Parathyroid adenoma (tissue), 2 donors: ENCODE measurements around the gene SLC34A1.
"Not testable (repeated sequence)": the region's sequence is repeated elsewhere in the genome, so short reads cannot be mapped to it uniquely, and the experiment has no call there.

Source experiments
- H2AFZ ChIP-seq: fragments of 300-600 bp; sonication (generic); one replicate; pipeline ENCODE4 v1.7.0; 2017; ENCODE audit warnings: antibody characterized with exemption, mild to moderate bottlenecking
- H3K27ac ChIP-seq: fragments of 300-600 bp; sonication (generic); one replicate; pipeline ENCODE4 v1.7.0; 2017
- H3K27me3 ChIP-seq: fragments of 300-600 bp; sonication (generic); one replicate; pipeline ENCODE4 v1.7.0; 2017; ENCODE audit warnings: low read length; ENCODE audit not compliant: control insufficient read depth, insufficient read depth
- H3K36me3 ChIP-seq: fragments of 300-600 bp; sonication (generic); one replicate; pipeline ENCODE4 v1.7.0; 2017; ENCODE audit warnings: low read length; ENCODE audit not compliant: control insufficient read depth, insufficient read depth
- H3K4me1 ChIP-seq: fragments of 300-600 bp; sonication (generic); one replicate; pipeline ENCODE4 v1.7.0; 2017; ENCODE audit warnings: control low read depth
- H3K4me2 ChIP-seq: fragments of 300-600 bp; sonication (generic); one replicate; pipeline ENCODE4 v1.7.0; 2017; ENCODE audit warnings: low read length
- H3K4me3 ChIP-seq: fragments of 300-600 bp; sonication (generic); one replicate; pipeline ENCODE4 v1.7.0; 2017; ENCODE audit warnings: low read depth, low read length
- H3K79me2 ChIP-seq: fragments of 300-600 bp; sonication (generic); one replicate; pipeline ENCODE4 v1.7.0; 2017; ENCODE audit warnings: control low read depth
- H3K9ac ChIP-seq: fragments of 300-600 bp; sonication (generic); one replicate; pipeline ENCODE4 v1.7.0; 2017; ENCODE audit warnings: mild to moderate bottlenecking
- H3K9me3 ChIP-seq: fragments of 300-600 bp; sonication (generic); one replicate; pipeline ENCODE4 v1.7.0; 2017; ENCODE audit warnings: low read length; ENCODE audit not compliant: control insufficient read depth
- TF ChIP-seq, protein P1 (sequence below): fragments of 300-600 bp; sonication (generic); IDR thresholded peaks from one replicate; pipeline ENCODE4 v1.7.0; 2017; ENCODE audit warnings: antibody characterized with exemption, mild to moderate bottlenecking
- donor health status: primary hyperparathyroidism.

Gene SLC34A1

DNA sequence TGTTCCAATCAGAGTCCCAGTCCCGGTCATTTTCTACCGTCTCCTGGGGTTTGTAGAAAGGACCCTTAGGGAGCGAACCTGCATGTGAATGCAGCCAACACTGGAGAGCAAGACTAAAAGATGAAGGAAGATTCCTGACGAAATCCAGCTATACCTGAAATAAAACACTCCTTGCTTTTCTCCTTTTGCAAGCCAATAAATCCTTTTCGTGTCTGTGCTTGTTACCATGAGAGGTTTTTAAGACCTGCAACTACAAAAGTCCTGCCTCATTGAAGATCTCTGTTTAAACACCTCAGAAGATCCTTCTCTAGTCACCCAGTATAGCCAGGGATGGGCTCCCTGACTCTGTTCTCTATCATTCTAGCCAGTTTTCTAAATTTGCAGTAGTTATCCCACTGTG is 10.0 kb upstream of the SLC34A1 start:
- Histone ChIP-seq H3K27ac (no peak overlapping the region), H3K79me2 (no peaks in the 10 kb centered on the region), H3K9ac (no peak overlapping the region), H3K36me3 (no peaks in the 10 kb centered on the region), H3K4me2 (no peak overlapping the region), H3K4me1 (no peaks in the 10 kb centered on the region), H2AFZ (no peak overlapping the region), H3K27me3 (no peaks in the 10 kb centered on the region), H3K9me3 (no peaks in the 10 kb centered on the region), H3K4me3 (no peak overlapping the region)
- TF ChIP-seq, protein P1, sequence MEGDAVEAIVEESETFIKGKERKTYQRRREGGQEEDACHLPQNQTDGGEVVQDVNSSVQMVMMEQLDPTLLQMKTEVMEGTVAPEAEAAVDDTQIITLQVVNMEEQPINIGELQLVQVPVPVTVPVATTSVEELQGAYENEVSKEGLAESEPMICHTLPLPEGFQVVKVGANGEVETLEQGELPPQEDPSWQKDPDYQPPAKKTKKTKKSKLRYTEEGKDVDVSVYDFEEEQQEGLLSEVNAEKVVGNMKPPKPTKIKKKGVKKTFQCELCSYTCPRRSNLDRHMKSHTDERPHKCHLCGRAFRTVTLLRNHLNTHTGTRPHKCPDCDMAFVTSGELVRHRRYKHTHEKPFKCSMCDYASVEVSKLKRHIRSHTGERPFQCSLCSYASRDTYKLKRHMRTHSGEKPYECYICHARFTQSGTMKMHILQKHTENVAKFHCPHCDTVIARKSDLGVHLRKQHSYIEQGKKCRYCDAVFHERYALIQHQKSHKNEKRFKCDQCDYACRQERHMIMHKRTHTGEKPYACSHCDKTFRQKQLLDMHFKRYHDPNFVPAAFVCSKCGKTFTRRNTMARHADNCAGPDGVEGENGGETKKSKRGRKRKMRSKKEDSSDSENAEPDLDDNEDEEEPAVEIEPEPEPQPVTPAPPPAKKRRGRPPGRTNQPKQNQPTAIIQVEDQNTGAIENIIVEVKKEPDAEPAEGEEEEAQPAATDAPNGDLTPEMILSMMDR: no peak

DNA sequence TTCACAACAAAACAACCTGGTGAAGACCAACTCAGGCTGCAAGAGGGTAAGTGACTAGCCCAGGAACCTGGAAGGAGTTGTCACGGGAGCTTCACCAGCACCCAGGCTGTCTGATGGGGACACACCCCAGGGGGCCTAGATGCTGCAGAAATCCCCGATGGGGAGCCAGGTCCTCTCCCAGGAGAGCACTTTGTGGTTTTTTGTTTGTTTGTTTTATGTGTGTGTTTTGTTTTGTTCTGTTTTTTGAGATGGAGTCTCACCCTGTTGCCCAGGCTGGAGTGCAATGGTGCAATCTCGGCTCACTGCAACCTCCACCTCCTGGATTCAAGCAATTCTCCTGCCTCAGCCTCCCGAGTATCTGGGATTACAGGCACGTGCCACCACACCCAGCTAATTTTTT is 8.7 kb upstream of the SLC34A1 start:
- H2AFZ ChIP-seq, H3K27ac ChIP-seq, H3K4me1 ChIP-seq, H3K27me3 ChIP-seq, H3K79me2 ChIP-seq, H3K9ac ChIP-seq, H3K4me2 ChIP-seq, H3K36me3 ChIP-seq, H3K4me3 ChIP-seq, H3K9me3 ChIP-seq: not testable (repeated sequence)

DNA sequence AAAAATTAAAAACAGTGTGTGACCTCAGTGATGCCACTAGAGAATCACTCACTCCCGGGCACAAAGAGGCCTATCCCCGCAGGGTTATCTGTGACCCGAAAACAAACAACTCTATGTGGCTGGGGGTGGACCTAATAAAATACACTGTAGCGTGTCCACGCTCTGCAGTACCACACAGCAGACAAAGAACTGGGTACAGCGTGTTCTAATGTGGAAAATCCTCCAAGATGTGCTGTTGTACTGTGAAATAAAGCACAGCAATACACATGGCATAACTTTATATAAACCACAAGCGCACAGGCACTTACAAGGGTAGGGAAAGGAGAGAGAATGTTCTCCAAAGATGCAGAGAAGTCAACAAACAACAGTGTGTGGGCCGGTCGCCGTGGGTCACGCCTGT is 8.1 kb upstream of the SLC34A1 start:
- no peak overlapping the region for H3K27ac ChIP-seq
- no peaks in the 10 kb centered on the region for H3K79me2 ChIP-seq
- no peaks in the 10 kb centered on the region for H3K9me3 ChIP-seq
- no peak overlapping the region for H2AFZ ChIP-seq
- no peak overlapping the region for H3K4me2 ChIP-seq
- H3K36me3 ChIP-seq: no peaks in the 10 kb centered on the region
- TF ChIP-seq, protein P1: no peak
- H3K27me3 ChIP-seq: no peaks in the 10 kb centered on the region
- H3K4me3 ChIP-seq: no peak overlapping the region
- no peak overlapping the region for H3K9ac ChIP-seq
- H3K4me1 ChIP-seq: peaks cover 3% of the 10 kb centered on the region

DNA sequence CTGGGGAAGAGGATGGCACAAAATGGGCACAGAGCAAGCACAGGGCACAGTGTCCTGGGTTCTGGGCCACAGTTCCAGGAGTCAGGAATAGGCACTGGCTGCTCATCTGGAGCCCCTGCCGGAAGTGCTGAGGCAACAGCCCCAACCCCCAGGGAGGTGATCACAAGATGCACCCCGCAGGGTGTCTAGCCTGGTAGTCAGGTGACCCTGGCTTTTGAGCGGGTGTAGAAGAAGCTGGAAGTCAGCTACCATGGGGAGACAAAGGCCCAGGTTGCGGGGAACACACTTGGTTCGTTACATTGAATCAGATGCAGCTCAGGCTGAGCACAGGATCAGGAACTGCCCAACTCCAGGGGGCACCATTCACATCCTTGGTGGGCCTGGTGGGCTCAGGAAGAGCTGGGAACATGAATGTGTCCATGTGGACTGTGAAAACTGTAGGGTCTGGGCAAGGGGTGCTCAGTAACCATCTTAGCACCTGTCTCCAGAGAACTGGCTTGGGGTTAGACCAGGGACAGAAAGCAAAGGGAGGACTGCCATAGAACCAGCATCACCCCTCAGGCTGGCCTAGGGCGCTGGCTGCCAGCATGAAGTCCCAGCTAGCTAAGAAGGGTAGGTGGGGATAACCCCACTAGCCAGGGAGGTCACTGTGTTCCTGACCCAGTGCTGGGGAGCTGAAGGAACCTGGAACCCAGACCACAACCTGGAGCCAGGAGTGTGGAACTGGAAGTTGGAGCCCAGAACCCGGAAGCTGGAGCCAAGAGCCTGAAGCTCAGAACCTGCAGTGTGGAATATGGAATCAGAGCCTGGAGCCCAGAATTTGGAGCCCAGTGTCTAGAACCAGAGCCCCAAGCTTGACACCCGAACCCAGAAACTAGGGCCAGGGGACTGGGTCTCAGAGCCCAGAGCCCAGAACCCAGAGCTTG is 6.1 kb upstream of the SLC34A1 start:
- no peak overlapping the region for H3K9ac ChIP-seq
- no peak overlapping the region for H3K4me3 ChIP-seq
- no peak overlapping the region for H2AFZ ChIP-seq
- TF ChIP-seq, protein P1: no peak
- no peaks in the 10 kb centered on the region for H3K79me2 ChIP-seq
- H3K4me2 ChIP-seq: no peak overlapping the region
- no peak overlapping the region for H3K27ac ChIP-seq
- H3K9me3 ChIP-seq: no peaks in the 10 kb centered on the region
- no peaks in the 10 kb centered on the region for H3K27me3 ChIP-seq
- H3K4me1 ChIP-seq: peaks cover 4% of the 10 kb centered on the region
- H3K36me3 ChIP-seq: no peaks in the 10 kb centered on the region

DNA sequence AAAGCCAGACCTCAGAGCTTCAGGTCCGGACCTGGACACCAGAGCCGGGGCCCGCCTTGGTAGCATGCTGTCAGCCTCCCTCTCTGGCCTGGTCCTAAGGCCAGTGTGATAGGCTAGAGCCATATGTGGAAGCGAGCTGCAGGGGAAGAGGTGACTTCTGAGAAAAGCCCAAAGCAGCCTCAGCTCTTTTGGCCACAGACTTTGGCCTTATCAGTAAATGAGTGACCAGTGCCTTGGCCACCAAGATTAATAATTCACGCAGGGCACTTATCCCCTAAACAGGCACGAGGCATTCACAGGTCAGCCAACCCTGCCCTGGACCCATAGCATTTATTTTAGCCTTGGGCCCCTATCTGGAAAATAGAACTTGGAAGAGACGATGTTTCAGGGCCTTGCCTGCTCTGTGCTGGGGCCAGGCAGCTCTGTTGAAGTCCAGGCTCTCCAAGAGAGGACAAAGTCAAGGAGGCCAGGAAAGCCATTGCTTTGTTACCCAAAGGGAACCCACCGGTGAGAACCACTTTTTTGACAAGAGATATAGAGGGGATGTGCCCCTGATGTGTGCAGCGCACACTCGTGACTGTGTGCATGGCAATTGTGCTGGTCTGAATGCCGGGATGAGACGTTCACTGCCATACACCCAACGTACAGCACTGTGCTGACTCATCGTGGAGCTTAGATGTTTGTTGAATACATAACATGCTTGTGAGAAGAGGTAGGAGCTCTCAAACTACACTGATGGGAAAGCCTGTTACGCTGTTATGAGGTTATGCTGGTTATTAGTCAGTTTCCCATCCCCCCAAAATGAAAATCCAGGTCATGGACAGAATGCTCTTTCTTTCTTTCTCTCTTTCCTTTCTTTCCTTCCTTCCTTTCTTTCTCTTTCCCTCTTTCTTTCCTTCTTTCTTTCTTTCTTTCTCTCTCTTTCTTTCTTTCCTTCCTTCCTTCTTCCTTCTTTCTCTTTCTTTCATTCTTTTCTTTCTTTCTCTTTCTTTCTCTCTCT is 5.0 kb upstream of the SLC34A1 start:
- Histone ChIP-seq H3K4me3 (no peak overlapping the region), H3K79me2 (no peaks in the 10 kb centered on the region), H3K27ac (no peak overlapping the region), H3K9me3 (no peaks in the 10 kb centered on the region), H3K36me3 (no peaks in the 10 kb centered on the region), H3K9ac (no peak overlapping the region), H3K4me1 (peaks cover 4% of the 10 kb centered on the region), H2AFZ (no peak overlapping the region), H3K27me3 (no peaks in the 10 kb centered on the region), H3K4me2 (no peak overlapping the region)
- TF ChIP-seq, protein P1: no peak
